ENCODE data around the gene MAK.
"Not testable (repeated sequence)": the region's sequence is repeated elsewhere in the genome, so short reads cannot be mapped to it uniquely, and the experiment has no call there.

The MAK gene

DNA sequence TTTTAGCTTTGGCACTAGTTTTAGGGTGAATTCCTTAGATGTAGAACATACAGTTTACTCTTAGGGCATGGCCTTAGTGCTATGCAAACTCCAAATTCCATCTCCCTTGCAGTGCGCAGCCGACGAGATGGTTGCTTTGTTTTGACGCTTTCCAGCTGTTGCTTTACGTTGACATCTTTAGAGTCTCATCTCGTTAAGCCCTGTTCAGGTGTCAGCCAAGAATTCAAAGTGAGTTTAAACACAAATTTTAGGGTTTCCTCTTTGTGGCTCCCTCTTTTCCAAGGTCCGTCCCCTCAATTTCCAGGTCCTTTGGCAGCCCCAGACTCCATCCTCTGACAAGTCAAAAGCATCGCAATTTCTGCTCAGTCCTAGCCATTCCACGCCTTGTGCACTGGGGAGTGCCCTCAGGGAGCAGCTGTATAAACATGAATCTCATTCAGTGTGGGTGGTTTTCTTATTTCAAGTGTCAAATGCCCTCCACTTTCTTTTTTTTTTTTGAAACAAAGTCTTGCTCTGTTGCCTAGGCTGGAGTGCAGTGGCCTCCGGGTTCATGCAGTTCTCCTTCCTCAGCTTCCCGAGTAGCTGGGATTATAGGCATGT, 14.1 kb upstream of the MAK start:
- no peak for DNase-seq

DNA sequence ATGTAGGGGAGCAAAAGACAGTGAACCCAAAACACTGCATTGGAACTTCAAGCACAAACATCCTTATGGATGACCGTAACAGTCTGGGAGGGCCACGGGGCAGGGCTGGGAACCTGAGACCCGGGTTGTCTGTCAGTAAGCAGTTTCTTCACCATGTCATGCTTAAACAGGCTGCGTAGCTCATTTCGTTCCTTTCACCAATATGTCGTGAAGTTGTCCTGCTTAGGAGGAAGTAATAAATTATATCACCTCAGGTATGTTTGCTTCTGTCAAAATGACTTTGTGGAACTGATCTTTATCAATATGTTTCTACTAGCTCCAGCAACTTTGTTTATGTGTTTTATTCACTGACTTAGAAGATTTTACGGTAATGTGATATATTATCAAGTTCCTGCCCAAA, 12.4 kb upstream of the MAK start:
- no peak for DNase-seq

DNA sequence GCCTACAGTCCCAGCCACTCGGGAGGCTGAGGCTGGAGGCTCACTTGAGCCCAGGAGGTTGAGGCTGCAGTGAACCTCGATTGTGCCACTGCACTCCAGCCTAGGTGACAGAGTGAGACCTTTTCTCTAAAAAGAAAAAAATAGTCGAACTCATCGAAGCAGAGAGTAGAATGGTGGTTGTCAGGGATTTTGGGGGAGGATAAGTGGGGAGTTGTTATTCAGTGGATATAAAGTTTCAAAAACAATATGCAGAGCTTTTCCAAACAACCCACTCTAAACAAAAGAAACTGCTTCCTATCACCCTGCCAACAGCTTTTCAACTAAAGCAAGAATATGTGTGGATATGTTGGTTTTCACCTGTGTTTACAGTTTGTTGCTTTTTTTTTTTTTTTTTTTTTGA, 11.6 kb upstream of the MAK start:
- no peak for DNase-seq

DNA sequence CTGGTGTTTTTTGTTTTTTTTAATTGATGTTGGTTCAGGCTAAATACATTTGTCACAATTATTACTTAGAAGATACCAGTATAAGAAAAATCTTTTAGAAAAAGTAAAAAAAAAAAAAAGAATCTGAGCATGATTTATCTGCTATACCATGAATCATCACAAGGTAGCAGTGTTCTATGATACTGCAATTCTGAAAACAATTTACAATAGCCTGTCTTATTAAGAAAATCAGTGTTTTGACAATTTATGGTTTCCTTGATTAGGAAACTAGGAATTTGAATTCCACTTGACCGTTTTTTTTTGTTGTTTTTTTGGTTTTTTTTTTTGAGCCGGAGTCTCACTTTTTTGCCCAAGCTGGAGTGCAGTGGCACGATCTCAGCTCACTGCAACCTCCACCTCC, 9.3 kb upstream of the MAK start:
- no peak for DNase-seq

DNA sequence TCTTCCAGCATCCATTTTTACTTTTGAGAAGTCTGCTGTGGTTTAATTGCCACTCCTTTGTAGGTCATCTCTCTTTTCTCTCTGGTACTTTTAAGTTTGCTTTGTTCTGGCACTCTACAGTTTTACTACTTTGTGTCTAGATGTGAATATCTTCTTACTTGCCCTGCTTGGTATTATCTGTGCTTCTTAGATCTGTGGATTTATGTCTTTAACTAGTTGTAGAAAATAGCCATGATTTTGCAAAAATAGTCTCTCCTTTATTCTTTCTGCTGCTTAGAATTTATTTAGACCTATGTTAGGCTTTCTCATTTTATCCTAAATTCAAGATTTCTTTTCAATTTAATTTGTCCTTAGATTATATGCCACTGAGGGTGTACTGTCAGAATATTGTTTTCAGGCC, 5.2 kb upstream of the MAK start:
- no peak for DNase-seq

DNA sequence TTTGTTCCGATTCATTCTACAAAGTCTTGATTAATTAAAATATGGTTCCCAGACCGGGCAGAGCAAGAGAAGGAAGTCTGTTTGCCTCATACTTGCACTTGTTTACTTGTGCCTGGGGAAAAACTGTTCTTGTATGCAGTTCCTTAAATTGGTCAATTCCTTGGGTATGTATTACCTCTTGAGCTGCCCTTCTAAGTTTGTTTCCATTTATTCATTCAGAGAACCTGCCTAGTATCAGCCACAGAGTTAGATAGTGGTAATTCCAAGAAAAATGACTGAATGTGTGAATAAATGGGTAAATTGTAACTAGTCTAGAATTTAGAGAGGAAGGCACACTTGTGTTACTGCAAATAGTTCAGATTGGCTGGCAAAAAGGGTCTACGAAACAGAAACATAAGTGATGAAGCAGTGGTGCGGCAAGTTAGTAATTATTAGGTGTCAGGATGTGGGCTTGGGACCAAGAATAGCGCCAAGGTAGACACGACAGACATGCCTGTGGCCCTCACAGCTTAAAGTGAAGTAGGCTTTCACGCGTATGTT, 525 bp upstream of the MAK start:
- DNase-seq = no peak

DNA sequence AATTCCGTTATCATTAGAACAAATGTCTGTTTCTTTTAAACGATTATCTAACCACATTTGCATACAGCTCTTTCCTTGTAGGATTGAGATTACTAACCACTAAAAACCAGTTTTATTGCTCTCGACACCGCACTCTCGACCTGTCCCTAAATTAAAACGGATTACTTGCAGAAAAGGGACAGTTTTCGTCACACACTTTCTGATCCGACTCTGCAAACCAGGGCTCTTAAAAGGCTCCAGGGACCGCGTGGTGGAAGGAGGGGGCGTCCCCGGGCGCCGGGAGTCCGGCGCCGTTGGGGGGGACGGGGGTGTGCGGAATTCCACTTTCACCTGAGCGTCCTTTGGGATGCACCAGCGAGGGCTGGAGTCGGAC, 731 bp downstream of the MAK start:
- DNase-seq = no peak

DNA sequence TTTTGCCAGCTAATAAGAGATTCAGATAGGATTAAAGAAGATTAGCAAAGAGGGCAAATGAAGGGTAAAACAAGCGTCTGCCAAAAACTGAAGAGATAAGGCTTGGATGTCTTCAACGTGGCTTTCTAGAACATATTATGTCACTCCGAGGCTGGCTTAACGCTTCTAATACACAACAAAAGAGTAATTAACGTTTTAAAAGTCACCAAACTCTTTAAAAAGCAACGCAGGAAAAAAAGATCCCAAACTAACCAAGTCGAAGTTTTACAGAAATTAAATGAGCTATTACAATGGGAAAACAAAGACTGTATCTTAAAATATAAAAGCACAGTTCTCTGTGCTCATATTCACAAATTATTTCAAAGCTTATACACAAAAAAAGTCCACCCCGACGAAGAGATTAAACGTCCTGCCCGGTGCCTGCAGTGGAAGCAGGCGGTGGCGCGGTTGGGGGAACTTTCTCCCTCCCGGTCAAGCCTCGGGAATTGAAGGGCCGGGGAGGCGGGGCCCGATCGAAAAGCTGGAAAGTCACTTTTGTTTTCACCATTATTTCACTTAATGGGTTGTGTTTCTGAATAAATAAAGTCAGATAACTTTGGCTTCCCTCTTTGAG, 1.2 kb downstream of the MAK start:
- no peak for DNase-seq

DNA sequence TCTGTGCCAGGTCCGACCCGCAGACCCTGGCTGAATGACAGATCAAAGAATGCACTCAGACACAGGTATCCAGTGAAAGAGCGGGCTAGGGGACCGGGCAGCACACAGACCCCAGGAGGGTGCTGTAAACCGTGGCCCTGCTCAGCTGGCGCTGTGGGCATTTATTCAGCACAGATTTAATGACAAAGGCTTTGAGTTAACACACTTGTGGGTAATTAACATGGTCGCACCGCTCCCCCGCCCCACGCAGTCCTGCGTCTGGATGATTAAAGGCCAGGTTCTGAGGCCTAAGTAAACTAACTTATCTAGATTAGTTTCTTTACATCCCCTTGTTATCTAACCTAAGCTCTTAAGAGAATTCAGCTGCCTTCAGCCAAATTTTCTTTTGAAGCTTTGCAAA, 3.5 kb downstream of the MAK start:
- no peak for DNase-seq

DNA sequence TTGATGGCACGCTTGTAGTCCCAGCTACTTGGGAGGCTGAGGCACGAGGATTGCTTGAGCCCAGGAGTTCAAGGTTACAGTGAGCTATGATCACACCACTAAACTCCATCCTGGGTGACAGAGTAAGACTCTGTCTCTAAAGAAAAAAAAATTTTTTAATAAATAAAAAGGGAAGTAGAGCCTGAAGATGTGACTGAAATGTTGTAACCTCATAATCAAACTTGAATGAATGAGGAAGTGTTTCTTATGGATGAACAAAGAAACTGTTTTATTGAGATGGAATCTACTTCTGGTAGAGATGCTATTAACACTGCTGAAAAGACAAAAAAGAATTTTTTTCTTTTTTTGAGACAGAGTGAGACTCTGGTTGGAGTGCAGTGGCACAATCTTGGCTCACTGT, 6.7 kb downstream of the MAK start:
- no peak for DNase-seq

DNA sequence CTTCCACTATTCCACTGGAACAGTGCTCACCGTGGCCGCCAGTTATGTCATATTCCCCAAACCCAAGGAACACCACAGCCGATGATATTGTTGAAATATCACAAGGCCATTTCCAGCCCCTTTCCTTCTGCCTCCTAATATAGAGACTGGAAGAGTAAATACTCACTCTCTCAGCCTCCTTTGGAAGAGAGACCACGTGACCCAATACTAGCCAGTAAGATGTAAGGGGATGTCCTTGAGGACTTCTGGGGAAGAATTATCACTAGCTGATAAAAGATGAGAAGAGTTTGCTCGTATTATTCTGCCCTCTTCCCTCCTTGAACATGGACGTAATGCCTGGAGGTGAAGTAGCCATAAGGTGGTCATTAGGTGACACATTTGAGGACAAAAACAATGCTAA, 13.5 kb downstream of the MAK start:
- no peak for DNase-seq

DNA sequence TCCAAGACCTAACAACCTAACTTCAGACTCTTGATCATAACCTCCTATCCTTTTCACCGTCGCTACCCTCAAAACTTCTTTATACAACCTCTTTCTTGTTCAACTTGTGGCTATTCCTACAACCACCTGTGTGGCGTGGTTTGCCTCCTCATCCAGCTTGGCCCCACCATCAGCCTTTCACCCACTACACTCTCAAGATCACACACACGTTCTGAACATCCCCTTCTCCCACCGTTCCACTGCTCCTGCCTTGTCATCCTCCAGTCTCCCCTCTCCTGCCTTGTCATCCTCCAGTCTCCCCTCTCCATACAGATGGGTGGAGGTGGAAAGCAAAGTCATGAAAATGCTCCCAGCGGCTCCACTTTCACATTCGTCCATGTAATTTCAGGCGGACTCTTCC, 14.0 kb downstream of the MAK start:
- DNase-seq = no peak

DNA sequence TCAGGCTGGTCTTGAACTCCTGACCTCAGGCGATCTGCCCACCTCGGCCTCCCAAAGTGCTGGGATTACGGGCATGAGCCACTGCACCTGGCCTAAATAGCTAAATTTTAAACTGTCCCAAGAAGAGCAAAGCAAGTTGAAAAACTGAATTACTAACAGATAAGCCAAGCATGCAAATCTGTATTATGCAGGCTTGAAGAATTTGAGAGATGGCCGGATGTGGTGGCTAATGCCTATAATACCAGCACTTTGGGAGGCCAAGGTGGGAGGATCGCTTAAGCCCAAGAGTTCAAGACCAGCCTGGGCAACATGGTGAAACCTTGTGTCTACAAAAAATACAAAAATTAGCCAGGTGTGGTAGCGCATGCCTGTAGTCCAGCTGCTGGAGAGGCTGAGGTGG, 24.2 kb downstream of the MAK start:
- not testable (repeated sequence) for DNase-seq

DNA sequence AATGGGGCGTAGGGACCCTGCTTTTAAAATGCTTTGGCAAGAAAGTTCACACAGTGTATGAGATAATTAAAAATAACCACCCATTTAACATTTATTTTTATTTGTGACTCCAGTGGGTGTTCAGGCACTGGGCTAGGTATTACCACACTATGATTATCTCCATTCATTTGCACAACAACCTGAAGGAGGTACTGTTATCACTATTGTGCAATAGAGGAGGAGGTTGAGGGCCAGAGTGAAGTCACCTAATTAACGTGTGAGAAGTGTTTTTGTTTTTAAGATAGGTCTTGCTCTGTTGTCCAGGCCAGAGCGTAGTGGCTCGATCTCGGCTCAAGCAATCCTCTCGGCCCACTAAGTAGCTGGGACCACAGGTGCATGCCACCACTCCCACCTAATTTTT, 29.2 kb downstream of the MAK start:
- no peak for DNase-seq

DNA sequence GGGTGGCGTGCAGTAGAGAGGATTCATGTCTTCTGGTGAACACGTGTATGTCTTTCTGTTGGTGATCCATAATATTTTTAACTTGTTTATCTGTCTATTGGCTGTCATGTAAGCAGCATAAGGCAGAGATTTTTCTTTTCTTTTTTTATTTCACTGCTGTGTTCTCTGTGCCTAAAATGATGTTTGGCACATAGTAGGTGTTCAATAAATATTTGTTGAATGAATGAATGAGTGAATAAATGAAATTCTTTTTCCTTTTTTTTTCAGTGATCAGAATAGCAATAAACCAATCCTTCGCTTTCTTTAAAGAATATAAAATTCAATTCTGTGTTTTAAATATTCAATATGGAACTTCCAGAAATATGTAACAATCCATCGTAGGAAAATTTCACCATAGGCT, 30.0 kb downstream of the MAK start:
- no peak for DNase-seq

DNA sequence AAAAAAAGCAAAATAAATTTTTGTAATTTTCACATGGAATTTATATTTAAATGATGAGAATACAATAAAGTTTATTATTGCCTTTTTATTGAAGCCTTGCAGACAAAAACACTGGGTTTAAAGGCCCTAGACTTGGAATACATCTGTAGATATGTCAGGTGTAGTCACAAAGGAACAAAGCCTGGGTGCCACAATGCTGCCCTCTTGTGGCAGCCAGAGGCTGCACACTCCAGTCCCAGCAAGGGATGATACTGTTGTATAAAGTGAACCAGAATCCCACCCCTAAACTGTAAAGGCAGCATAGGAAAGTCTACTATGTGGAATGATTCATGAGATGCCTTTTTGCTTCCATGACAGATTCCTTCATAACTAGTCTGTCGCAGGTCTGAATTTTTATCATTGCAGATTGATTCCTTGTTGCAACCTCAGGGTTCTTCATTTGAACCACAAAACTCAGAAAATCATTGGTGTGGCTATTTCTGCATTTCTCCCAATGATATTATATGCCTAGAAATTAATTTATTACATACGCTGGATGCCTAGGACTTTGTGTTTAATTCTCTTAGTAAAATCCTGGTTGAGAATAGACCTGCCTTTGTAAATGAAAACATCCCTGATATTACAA, 37.0 kb downstream of the MAK start:
- peak; percentile 40 to 41 for DNase-seq

DNA sequence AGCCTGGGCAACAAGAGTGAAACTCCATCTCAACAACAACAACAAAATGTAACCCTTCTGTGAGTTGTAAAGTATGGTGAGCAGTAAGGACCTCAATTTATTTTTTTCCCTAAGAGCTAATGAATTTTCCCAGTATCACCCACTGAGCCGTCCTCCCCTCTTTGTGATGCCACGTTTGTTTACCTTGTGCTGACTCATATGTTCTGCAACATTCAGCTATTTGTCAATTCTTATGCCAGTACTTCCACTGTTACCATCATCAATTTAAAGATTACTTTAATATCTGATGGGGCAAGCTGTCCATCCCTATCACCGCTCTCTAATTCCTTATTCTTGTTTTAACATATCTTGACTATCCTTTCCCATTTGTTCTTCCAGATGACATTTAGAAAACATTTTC, 37.5 kb downstream of the MAK start:
- no peak for DNase-seq

DNA sequence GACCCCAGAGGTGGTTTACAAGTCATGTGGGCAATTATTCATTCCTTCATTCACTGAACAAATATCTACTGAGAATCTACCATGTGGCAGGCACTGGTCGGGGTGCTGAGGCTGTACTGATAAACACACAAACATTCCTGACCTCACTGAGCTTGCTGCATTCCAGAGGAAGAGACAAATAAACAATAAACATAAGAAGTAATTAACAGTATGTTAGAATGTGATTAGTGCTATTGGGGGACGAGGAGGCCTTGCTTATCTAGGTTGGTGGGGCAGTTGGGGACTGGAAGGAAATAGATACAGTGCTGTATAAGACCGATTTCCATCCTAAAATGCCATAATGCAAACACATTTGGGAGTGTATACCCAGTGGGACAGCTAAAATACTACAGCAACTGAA, 44.1 kb downstream of the MAK start:
- no peak for DNase-seq

DNA sequence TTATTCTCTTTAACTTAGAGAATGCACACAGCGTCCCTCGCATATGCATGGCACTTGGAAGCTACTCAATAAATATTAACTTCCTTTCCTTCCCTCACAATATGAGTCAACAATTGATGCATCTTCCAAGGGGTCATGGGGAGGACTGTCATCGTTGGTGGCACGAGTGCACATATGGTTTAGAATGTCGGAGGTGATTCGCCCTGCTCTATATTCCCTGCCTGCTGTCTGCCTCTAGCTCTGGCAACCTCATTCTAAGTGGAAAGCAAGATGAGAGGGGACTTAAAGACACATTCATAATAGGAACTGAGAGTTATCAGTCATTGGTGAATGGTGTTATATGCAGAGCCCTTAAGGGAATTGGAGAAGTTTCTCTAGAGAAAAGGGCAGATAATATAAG, 44.6 kb downstream of the MAK start:
- DNase-seq = no peak

DNA sequence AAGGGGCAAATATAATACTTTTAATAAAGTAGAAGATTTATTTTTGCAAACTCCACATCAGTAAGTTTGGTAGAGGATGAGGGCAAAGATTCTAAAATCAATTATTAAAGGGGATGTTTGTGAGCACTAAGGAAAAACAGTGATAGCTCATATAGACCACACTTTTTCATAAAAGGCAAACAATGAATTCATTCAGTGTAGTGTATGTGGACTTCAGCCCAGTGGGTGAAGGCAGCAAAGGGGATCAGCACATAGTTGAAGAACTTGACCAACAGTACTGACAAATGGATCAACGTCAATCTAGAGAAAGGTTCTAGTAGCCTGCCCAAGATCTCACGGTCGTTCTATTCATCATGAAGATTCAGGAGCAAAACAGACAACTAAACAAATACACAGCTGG, 45.3 kb downstream of the MAK start:
- no peak for DNase-seq

DNA sequence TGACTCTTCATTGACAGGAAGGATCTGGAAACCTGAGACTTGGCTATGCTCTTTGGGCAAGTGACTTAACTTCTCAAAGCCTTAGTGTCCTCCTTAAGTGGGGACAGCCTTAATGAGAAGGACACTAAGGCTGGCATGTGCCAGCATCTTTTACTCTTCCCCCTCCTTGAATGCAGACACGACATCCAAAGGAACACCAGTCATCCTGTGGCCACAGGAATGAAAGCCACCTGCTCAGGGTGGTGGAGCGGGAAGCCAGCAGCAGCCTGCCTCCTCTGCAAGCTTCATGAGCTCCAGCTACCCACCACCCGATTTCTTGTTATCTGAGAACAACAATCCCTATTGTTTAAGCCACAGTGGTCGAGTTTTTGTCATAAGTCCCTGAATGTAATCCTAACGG, 46.2 kb downstream of the MAK start:
- no peak for DNase-seq

DNA sequence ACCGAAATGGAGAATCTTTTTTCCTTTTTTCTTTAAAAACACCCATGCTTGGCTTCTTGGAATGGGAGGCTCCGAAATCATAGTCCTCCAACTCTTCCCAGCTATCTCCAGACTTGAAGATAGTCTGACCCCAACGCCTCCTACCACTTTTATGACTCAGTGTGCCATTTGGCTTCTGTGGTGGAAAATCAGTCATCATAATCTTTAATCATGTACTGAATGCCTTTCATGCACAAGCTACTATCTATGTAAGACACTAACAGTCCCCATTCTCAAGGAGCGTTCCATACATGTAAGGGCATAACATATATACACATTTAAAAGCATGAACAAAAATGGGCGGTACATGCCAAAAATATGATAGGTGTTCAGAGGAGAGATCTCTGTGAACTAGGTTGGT, 46.7 kb downstream of the MAK start:
- DNase-seq = no peak

DNA sequence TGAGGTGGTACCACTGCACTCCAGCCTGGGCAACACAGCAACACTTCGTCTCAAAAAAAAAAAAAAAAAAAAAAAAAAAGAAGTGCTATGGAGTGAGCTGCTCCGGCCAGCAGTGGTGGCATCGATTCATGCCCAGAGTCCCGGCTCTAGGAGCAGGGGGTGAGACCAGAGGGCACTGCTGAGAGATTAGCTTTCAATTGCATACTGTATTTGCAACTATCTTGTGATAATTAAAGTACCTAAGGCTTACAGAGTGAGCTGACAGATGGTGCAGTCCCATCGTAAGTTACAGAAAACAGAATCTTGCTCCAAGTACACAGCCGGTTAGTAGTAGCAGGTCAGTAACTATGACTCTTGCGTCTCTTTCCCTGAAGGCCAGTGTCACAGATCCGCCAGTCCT, 59.3 kb downstream of the MAK start:
- no peak for DNase-seq

DNA sequence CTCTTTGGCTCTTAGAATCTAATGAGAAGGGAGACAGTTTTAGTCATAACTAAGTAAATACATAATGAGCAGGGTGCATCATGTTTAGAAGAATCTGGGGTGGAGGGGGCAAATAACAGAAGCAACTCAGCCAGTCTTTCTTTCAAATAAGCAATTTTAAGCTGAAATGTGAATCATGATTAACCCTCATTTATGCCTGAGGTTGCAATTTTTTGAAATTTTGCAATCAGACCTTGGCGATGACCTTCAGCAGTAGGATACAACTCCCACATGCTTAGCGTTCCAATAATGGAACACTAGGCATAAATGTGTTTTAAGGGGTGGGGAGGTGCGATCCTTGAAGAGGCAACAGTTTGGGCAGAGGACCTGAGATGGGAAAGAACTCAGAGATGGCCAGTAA, 60.1 kb downstream of the MAK start:
- no peak for DNase-seq

DNA sequence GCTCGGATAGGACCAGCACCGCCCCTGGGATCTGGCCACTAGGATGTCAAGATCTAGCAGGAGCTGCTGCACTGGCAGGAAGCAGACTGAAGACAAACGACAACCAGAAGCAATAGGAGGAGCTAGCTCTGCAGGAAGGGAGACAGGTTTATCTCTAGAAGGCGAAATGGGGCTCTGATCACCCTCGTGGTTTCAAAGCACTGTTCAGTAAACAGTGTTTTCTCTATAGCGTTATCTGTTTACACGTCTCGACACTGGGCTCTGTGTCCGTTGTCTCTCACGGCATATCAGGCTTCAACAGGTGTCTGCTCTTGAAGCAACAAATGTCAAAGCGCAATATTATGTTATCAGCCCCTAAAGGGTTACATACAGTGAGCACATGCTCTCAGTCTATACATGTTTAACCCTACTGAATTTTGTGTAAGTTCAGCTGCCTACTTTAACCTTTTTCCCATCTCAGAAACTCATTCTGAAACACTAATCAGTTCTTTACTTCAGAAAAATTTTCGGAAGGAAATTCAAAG, 66.9 kb downstream of the MAK start:
- DNase-seq = no peak
